SU-DHL-6 (cell line): Measurements from ENCODE around the gene KHDC4.

Source experiments
- H2AFZ ChIP-seq: fragments of 200-600 bp; sonication (generic); 2 replicates; pipeline ENCODE4 v1.6.1; 2014; ENCODE audit warnings: low read depth, mild to moderate bottlenecking, moderate library complexity, mixed read lengths, antibody characterized with exemption, low read length; ENCODE audit not compliant: severe bottlenecking
- H3F3A ChIP-seq: fragments of 200-600 bp; shearing (Covaris generic); 2 replicates; pipeline ENCODE4 v1.6.0; 2016; ENCODE audit warnings: antibody characterized with exemption, mild to moderate bottlenecking; ENCODE audit not compliant: insufficient read depth
- H3K27ac ChIP-seq: fragments of 200-600 bp; sonication (generic); 2 replicates; pipeline ENCODE4 v1.5.1; 2016; ENCODE audit warnings: low read depth, mild to moderate bottlenecking, low read length, moderate library complexity, mixed read lengths
- H3K27me3 ChIP-seq: fragments of 200-600 bp; sonication (generic), shearing (Covaris generic); 2 replicates; pipeline ENCODE4 v1.6.0; 2014; ENCODE audit warnings: mild to moderate bottlenecking, low read length
- H3K36me3 ChIP-seq: fragments of 200-600 bp; sonication (generic); 2 replicates; pipeline ENCODE4 v1.6.1; 2014; ENCODE audit warnings: mild to moderate bottlenecking, low read length, mixed read lengths
- H3K4me2 ChIP-seq: fragments of 300-600, 200-600 bp; shearing (Covaris generic), sonication (generic); 2 replicates; pipeline ENCODE4 v1.6.0; 2014; ENCODE audit warnings: low read length, low read depth, mild to moderate bottlenecking; ENCODE audit not compliant: poor library complexity, severe bottlenecking
- H3K4me3 ChIP-seq: fragments of 200-600 bp; sonication (generic); 2 replicates; pipeline ENCODE4 v1.5.1; 2014; ENCODE audit warnings: antibody characterized with exemption, low read length, mild to moderate bottlenecking, mixed read lengths; ENCODE audit not compliant: insufficient read depth, poor library complexity, severe bottlenecking
- H3K79me2 ChIP-seq: fragments of 200-600 bp; sonication (generic); 2 replicates; pipeline ENCODE4 v1.6.1; 2014; ENCODE audit warnings: mild to moderate bottlenecking, low read length, moderate library complexity; ENCODE audit not compliant: insufficient read depth
- H3K9ac ChIP-seq: fragments of 200-600 bp; sonication (generic); 2 replicates; pipeline ENCODE4 v1.7.0; 2014; ENCODE audit warnings: mild to moderate bottlenecking, low read length
- H3K9me2 ChIP-seq: fragments of 200-600 bp; sonication (generic); replicated peaks from 2 replicates; pipeline ENCODE4 v1.6.1; 2014; ENCODE audit warnings: low read length; ENCODE audit not compliant: insufficient read depth
- H3K9me3 ChIP-seq: fragments of 200-600 bp; sonication (generic); 2 replicates; pipeline ENCODE4 v1.6.1; 2014; ENCODE audit warnings: low read length, mixed read lengths; ENCODE audit not compliant: insufficient read depth
- H4K20me1 ChIP-seq: fragments of 200-600 bp; sonication (generic); 2 replicates; pipeline ENCODE4 v1.6.1; 2014; ENCODE audit warnings: low read depth, mild to moderate bottlenecking, antibody characterized with exemption, low read length, moderate library complexity, mixed read lengths
- EZH2phosphoT487 ChIP-seq: fragments of 200-600 bp; sonication (generic), shearing (Covaris generic); conservative IDR thresholded peaks from 2 replicates; pipeline ENCODE4 v1.6.1; 2018; ENCODE audit warnings: mild to moderate bottlenecking, antibody characterized with exemption, low read length, moderate library complexity, mixed read lengths
- TF ChIP-seq, protein P1 (sequence below): fragments of 200-600 bp; sonication (generic); IDR thresholded peaks from one replicate; pipeline ENCODE4 v1.5.1; 2017; ENCODE audit warnings: antibody characterized with exemption, mild to moderate bottlenecking, low read length, moderate library complexity; ENCODE audit not compliant: insufficient read depth, poor library complexity, severe bottlenecking

Gene KHDC4

DNA sequence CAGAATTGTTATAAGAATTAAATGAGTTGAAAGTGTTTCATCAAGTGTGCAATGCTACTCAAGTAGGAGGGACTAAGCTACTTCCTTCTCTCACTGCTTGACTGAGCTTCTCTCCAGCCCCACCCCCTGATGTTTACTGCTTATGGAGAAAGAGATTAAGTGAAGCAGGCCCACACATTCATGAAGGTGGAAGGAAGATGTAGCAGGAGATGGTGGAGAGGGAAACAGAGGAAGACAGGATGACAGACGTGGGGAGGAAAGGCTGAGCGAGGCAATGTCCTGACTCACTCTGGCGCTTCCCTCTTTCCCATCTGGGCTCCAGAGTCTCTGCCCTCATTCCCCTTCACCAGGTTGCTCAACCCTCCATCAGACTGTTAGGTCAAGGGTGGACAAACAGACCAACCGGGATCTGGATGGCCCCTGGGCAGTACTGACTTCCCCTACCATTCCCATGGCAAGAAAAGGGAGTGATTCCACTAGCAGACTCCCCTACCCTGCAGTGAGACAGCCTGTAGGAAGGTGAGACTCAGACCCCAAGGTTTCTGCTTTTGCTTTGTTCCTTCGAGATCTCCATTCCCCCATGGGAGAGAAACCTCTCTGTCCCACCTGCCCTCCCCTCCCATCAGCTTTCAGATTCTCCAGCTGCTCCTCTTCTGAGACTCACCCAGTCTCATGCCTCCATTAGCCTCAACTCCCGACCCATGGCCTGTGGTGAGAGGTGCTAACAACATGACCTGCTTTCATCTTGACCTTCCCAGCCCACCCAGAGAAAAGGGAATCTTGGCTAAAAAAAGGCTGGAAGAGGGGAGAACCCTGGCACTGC lies 47.3 kb upstream of the KHDC4 start:
- peak overlapping the region; percentile 90 for H3K9ac ChIP-seq

DNA sequence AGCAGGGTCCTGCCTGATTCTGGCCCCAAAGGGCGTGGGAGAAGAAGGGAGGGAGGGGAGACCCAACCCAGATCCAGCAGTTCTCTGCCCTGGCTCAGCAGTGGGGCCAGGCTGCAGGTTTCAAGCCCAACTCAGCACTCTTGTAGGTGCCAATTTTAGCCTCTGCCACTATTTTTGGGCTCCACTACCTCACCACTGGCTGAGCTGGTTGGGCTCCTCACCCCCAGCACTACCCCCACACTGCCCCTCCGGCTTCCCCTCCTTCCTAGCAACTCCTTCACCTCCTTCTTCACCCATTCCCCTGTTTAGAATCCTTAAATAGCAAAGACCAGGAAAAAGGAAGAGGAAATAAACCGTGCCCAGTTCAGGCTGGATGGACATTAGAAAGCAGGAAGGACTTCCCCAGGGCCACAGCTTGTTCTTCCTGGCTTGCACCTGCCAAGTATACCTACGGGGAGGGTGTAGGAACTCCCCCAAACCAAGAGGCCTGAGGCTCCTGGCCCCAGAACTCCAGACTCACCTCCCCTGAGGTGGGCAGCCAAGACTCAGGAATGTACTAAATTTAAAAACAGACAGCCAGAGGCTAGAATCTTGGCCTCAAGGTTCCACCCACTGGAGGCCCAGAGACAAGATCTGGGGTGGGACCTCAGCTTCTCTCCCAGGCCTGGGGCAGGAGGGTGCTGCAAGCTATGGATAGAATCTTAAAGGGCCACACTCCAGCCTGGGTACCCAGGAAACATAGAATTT lies 45.6 kb upstream of the KHDC4 start:
- peak overlapping the region; percentile 90 for H3K9ac ChIP-seq
- no peaks in the 10 kb centered on the region for H3K9me3 ChIP-seq
- H3K27me3 ChIP-seq = no peaks in the 10 kb centered on the region
- peak overlapping the region; percentile 95 for H3K4me2 ChIP-seq
- H2AFZ ChIP-seq = no peak overlapping the region
- H3K4me3 ChIP-seq = peak overlapping the region; percentile 94
- peaks cover 43% of the 10 kb centered on the region for H3K79me2 ChIP-seq
- TF ChIP-seq EZH2phosphoT487 = no peak
- TF ChIP-seq, protein P1, sequence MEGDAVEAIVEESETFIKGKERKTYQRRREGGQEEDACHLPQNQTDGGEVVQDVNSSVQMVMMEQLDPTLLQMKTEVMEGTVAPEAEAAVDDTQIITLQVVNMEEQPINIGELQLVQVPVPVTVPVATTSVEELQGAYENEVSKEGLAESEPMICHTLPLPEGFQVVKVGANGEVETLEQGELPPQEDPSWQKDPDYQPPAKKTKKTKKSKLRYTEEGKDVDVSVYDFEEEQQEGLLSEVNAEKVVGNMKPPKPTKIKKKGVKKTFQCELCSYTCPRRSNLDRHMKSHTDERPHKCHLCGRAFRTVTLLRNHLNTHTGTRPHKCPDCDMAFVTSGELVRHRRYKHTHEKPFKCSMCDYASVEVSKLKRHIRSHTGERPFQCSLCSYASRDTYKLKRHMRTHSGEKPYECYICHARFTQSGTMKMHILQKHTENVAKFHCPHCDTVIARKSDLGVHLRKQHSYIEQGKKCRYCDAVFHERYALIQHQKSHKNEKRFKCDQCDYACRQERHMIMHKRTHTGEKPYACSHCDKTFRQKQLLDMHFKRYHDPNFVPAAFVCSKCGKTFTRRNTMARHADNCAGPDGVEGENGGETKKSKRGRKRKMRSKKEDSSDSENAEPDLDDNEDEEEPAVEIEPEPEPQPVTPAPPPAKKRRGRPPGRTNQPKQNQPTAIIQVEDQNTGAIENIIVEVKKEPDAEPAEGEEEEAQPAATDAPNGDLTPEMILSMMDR = no peak
- no peaks in the 10 kb centered on the region for H3K9me2 ChIP-seq
- H3F3A ChIP-seq = peaks cover 35% of the 10 kb centered on the region
- no peaks in the 10 kb centered on the region for H3K36me3 ChIP-seq
- no peaks in the 10 kb centered on the region; the same call in 1 of the 2 replicates for H4K20me1 ChIP-seq
- peak overlapping the region; percentile 97 for H3K27ac ChIP-seq

More for the DNA sequence above, 47.3 kb upstream of the KHDC4 start:
- Histone ChIP-seq H3K4me2 (peak overlapping the region; percentile 95), H3K36me3 (no peaks in the 10 kb centered on the region), H3K27me3 (no peaks in the 10 kb centered on the region), H4K20me1 (no peaks in the 10 kb centered on the region), H3K9me2 (no peaks in the 10 kb centered on the region), H3K79me2 (peaks cover 26% of the 10 kb centered on the region), H3K4me3 (peak overlapping the region; percentile 94), H2AFZ (no peak overlapping the region), H3K9me3 (no peaks in the 10 kb centered on the region), H3F3A (peaks cover 35% of the 10 kb centered on the region), H3K27ac (peak overlapping the region; percentile 97)
- TF ChIP-seq, protein P1 = no peak
- TF ChIP-seq EZH2phosphoT487 = no peak

DNA sequence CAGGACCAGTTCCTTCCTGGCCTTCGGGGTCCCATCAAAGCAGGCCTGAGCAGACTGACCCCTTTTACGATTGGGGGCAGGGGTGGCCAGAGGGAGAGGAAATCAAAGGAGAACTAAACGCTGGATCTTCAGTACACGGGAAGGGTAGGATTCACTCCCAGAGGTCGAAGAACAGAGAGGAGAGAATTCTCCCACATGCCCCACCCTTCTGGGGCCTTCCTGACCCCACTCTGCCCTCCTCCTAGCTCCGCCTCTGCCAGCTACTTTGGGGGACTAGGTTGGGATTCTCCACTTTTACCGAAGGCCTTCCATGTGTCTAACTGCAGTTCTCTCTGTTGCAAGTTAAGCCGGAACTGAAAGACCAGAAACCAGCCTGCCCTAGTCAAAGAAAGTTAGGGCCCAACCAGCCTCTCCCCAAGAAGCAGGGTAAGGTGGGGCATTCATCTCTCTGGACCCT lies 44.8 kb upstream of the KHDC4 start:
- no peaks in the 10 kb centered on the region for H3K9me3 ChIP-seq
- H3K27me3 ChIP-seq = no peaks in the 10 kb centered on the region
- TF ChIP-seq, protein P1 = no peak
- no peak for TF ChIP-seq EZH2phosphoT487
- H4K20me1 ChIP-seq = no peaks in the 10 kb centered on the region; the same call in 1 of the 2 replicates
- H3K27ac ChIP-seq = peak overlapping the region; percentile 97
- no peaks in the 10 kb centered on the region for H3K9me2 ChIP-seq
- no peaks in the 10 kb centered on the region for H3K36me3 ChIP-seq
- H3F3A ChIP-seq = peaks cover 35% of the 10 kb centered on the region
- peaks cover 51% of the 10 kb centered on the region for H3K79me2 ChIP-seq
- peak overlapping the region; percentile 95 for H3K4me2 ChIP-seq
- H2AFZ ChIP-seq = peak overlapping the region; percentile 32
- H3K9ac ChIP-seq = peak overlapping the region; percentile 90
- H3K4me3 ChIP-seq = peak overlapping the region; percentile 94
